HG02970 (cell line): ENCODE measurements around the gene C11orf86.

Experiments used
- ATAC-seq: cut with Tn5 transposase; IDR thresholded peaks from one replicate; pipeline ENCODE4 v1.9.1; 2021; ENCODE audit warnings: mild to moderate bottlenecking, moderate library complexity, moderate number of reproducible peaks; ENCODE audit not compliant: unreplicated experiment, low FRiP score

The C11orf86 gene

GRCh38 chr11:67022961-67023956 is 48.2 kb downstream of the C11orf86 start, which contains the start of gene SYT12:
TSS of gene SYT12 (plus strand) at chr11:67023134. CDS start at chr11:67030145, 7,011 bp downstream.
- ATAC-seq = no peak

- no peak for ATAC-seq
Observed at GRCh38 chr11:67023957-67024353, 48.9 kb downstream of the C11orf86 start.

GRCh38 chr11:67024410-67024809 is 49.3 kb downstream of the C11orf86 start:
- no peak for ATAC-seq

GRCh38 chr11:67024966-67025365 is 49.9 kb downstream of the C11orf86 start:
- no peak for ATAC-seq

- ATAC-seq = no peak
Observed at GRCh38 chr11:67025750-67026149, 50.6 kb downstream of the C11orf86 start.
